ENCODE data around the gene PSMD1.
"Not testable (repeated sequence)": the region's sequence is repeated elsewhere in the genome, so short reads cannot be mapped to it uniquely, and the experiment has no call there.

Gene PSMD1

GRCh38 chr2:231058761-231059550 is 2.3 kb downstream of the PSMD1 start:
- DNase-seq (ENCODE audit: low spot score) = no peak

DNA sequence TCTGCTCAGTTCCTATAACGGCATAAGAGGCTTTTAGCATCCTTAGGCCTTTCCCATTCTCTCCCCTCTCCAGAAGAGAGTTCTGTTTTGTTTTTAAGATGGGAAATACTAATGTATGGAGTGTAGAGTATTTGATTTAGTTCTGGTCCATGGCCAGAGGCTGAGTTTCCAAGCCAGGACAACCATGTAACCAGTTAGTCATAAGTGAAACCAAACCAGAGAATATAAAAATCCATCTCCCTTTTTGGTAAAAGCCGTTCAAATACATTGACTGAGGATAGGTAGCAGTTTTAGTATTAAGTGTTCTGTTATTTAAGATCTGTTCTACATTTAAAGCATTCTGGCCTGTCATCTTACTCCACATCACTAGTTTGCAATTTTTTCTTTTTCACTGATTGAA is 3.1 kb downstream of the PSMD1 start:
- no peak for DNase-seq (ENCODE audit: low spot score)

GRCh38 chr2:231062776-231063175 is 6.1 kb downstream of the PSMD1 start:
- no peak for DNase-seq (ENCODE audit: low spot score)

DNA sequence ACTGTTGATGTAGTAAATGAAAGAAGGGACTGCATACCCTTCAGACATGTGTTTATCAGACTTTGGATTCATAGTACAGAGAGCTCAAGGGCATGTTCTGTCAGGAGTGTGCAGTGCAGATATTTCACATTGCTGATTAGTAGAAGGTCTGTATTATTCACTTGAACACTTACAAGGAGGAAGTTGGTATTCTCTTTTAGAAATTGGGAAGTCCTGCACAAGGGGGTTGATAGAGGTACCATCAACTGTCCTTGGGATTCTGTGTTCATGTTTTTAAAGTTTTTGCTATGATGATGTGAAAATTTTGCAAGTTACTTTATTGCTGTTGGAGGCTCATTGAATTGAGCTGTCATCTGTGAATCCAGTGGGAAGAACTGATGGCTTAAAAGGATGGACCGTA is 6.7 kb downstream of the PSMD1 start:
- DNase-seq (ENCODE audit: low spot score) = no peak

GRCh38 chr2:231065966-231066365 is 9.3 kb downstream of the PSMD1 start:
- no peak for DNase-seq (ENCODE audit: low spot score)

- not testable (repeated sequence) for DNase-seq (ENCODE audit: low spot score)
Observed at GRCh38 chr2:231067531-231067930, 10.9 kb downstream of the PSMD1 start.

GRCh38 chr2:231068525-231069222 is 12.0 kb downstream of the PSMD1 start:
- no peak for DNase-seq (ENCODE audit: low spot score)

DNA sequence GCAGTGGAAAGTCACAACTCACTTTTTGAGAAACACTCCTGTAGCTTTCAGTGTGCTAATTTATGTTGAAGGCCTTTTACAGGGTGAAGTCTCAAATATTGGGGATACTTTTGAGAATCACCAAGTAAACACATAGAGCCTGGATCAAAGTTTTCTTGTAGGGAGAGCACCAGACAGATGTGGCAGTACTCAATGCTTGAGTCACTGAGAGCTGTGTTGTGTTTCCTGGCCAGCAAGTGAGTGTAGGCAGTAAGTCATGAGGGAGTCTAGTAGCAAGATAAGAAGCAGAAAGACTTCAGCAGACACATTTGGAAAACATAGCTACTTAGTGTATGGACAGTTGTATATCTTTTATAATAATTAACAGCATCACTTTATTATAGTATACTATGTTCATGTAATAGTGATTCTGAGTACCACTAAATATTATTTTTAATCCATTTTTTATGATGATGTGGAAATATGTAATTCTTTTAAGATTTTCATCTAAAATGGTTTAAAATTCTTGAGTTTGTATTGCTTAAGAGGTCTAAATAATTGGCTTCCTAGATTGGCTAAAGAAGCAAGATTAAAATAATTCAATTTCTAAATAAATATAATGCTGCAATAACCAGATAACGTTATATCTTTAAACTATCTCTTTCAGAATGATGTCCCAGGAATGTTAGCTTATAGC is 12.8 kb downstream of the PSMD1 start:
- no peak for DNase-seq (ENCODE audit: low spot score)

GRCh38 chr2:231084565-231084964 is 27.9 kb downstream of the PSMD1 start:
- DNase-seq (ENCODE audit: low spot score) = no peak

DNA sequence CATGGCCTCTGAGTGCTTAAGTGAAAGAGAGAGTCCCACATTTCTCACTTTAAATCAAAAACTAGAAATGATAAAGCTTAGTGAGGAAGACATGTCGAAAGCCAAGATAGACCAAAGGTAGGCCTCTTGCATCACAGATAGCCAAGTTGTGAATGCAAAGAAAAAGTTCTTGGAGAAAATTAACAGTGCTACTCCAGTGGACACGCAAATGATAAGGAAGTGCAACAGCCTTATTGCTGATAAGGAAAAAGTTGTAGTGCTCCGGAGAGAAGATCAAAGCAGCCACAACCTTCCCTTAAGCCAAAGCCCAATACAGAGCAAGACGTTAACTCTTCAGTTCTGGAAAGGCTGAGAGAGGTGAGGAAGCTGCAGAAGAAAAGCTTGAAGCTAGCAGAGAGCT is 32.1 kb downstream of the PSMD1 start:
- DNase-seq (ENCODE audit: low spot score) = no peak

DNA sequence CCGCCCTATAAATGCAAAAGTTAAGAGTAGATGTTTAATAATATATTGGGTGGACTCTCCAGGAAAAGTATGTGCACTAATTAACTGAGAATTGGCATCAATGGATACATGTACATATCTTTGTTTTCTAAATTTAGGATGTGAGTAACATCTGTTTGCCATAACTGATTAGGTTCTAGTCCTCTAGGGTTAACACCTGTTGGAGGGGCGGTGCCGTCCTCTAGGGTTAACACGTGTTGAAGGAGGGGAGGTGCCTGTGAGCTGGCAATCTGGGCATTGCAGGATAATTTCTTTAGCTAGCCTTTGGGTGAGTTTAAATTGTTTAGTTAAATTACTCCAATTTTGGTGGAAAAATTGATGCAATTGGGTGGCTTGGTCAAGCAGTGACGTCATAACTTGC is 37.3 kb downstream of the PSMD1 start:
- no peak for DNase-seq (ENCODE audit: low spot score)

DNA sequence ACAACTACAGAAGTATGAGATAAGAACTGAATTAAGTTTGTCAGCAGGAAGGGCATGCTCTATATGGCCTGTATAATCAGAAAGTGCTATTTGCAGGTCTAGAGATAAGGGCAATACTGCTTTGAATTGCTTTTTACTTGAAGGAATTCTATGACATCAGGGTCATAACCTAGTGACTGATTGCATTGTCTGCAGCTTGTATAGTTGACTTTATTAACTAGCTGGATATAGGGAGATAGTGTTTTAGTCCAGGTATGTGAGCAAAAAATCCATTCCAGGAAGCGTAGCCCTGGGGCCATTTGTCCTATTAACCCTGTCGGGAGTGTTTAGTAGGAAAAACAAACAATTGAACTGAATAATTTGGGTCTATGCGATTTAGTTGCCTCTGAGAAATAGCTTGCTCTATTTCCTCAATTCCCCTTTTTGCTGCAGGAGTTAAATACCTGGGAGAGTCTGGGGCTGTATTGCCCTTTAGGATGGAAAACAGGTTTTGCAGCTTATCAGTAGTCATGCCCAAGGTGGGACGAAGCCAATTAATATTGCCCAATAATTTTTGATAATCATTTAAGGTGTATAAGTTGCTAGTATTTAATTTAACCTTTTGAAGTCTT is 38.2 kb downstream of the PSMD1 start:
- no peak for DNase-seq (ENCODE audit: low spot score)

GRCh38 chr2:231099918-231100317 is 43.3 kb downstream of the PSMD1 start:
- no peak for DNase-seq (ENCODE audit: low spot score)

GRCh38 chr2:231100321-231100720 is 43.7 kb downstream of the PSMD1 start:
- not testable (repeated sequence) for DNase-seq (ENCODE audit: low spot score)

- DNase-seq (ENCODE audit: low spot score) = no peak
Observed at GRCh38 chr2:231100990-231101389, 44.3 kb downstream of the PSMD1 start.

DNA sequence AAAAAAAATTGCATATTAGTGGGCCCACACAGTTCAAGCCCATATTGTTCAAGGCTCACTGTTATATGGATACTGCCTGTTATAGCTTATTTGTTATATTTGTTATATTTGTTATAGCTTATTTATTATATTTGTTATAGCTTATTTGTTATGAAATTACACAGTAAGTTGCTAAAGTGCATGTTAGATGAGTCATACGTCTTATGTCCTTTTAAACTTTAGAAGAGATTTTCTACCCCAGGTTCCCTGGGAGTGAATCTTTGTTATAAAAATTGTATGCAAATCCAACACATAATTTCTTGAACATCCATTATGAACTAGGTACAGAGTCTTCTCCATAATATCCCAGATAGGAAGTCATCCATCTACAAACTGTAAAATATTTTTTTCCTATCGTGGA is 46.1 kb downstream of the PSMD1 start:
- DNase-seq (ENCODE audit: low spot score) = no peak

DNA sequence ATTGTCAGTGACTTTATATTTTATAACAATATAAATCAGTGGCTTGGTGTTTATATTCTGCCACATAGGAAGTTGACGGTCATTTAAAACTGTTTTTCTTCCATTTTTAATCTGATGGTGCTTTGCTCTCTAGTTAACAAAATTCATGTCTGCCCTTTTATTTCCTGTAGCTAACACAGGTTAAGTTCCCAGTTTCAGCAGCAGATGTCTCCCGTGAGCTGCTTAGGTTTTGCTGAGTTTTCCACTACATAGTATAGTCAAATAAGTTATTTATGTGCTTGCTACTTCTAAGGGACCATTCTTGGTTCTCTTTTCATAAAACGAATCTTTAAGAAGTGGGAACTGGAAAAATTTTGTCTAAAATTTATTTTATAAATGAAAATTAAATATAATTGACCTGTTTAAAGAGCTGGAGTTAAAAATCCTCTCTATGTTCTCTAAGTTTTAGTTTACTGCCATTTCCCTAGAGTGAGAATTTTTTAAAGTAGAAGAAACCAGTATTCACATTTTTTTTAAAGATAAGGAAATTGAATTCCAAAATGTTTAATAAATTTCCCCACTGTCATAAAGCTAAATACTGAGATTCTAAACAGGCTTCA is 47.5 kb downstream of the PSMD1 start:
- peak; percentile 69 for DNase-seq (ENCODE audit: low spot score)

- no peak for DNase-seq (ENCODE audit: low spot score)
Observed at GRCh38 chr2:231110551-231110950, 53.9 kb downstream of the PSMD1 start.

- DNase-seq (ENCODE audit: low spot score) = no peak
Observed at GRCh38 chr2:231111987-231112386, 55.3 kb downstream of the PSMD1 start.

- DNase-seq (ENCODE audit: low spot score) = no peak
Observed at GRCh38 chr2:231113489-231113888, 56.8 kb downstream of the PSMD1 start.

DNA sequence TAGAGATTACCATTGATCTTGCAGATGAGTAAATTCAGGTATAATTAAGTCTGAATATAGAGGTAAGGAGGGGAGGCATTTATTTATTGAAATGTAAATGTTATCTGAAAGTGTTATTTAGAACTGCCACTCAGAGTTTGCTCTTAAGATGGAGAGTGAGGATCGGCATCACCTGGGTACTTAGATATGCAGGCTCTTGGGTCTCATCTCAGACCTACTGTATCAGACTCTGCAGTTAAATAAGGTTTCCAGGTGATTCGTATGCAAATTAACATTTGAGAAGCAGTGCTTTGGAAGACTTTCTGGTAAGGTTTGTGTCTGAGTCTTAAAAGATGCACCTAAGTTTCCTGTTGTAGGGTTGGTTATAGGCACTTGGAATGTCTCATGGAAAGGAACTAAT is 59.0 kb downstream of the PSMD1 start:
- no peak for DNase-seq (ENCODE audit: low spot score)

DNA sequence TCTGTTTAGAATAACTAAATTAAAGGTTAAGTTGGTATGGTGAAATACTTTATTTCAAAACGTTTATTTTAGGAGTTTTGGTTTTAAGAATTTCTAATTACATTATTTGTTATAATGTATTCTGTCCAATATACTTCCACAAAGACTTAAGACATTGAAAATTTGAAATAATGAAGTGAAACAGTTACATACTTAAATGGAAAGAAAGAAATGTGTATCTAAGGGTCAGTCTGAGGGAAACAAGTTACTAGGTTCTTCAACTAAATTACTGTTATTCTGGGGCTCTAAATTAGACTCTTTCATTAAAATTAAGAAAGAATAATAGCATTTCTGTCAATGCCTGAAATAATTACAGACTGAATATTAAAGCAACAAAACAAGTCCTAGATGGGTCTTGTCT is 60.5 kb downstream of the PSMD1 start:
- no peak for DNase-seq (ENCODE audit: low spot score)

All from hematopoietic multipotent progenitor cell treated with erythropoietin and hydrocortisone succinate and interleukin-3 and kit ligand, for 15 days (in vitro differentiated cells).